C4-2B (cell line): Measurements from ENCODE around the gene CFAP20.

Experiments
- H3K27ac ChIP-seq: fragments of 450-650 bp; 2 replicates; pipeline ENCODE4 v1.5.1; 2017
- CTCF ChIP-seq: fragments of 450-650 bp; conservative IDR thresholded peaks from 2 replicates; pipeline ENCODE4 v1.5.1; 2017; ENCODE audit warnings: mild to moderate bottlenecking
- ZFX ChIP-seq: fragments of 450-650 bp; IDR thresholded peaks from 2 replicates; pipeline ENCODE4 v1.6.1; 2017

The CFAP20 gene

GRCh38 chr16:58137581-58137980 lies 8.4 kb upstream of the CFAP20 start:
- TF ChIP-seq CTCF = no peak
- TF ChIP-seq ZFX = no peak
- H3K27ac ChIP-seq = no peak overlapping the region

- TF ChIP-seq ZFX (no peak), CTCF (no peak)
Observed at GRCh38 chr16:58128711-58129096, 477 bp downstream of the CFAP20 start.

GRCh38 chr16:58128181-58128631 lies 975 bp downstream of the CFAP20 start:
- TF ChIP-seq CTCF = no peak
- TF ChIP-seq ZFX = no peak
- peak overlapping the region; percentile 86 for H3K27ac ChIP-seq

More at GRCh38 chr16:58128711-58129096, 477 bp downstream of the CFAP20 start:
- peak overlapping the region; percentile 86 for H3K27ac ChIP-seq

- TF ChIP-seq ZFX (no peak), CTCF (no peak)
- H3K27ac ChIP-seq = no peak overlapping the region
Observed at GRCh38 chr16:58127634-58128033, 1.5 kb downstream of the CFAP20 start.

GRCh38 chr16:58127033-58127556 lies 2.1 kb downstream of the CFAP20 start:
- no peak overlapping the region for H3K27ac ChIP-seq
- TF ChIP-seq ZFX = no peak
- TF ChIP-seq CTCF = peak; percentile 62

GRCh38 chr16:58126451-58126961 lies 2.7 kb downstream of the CFAP20 start:
- H3K27ac ChIP-seq = no peak overlapping the region
- TF ChIP-seq ZFX (no peak), CTCF (no peak)

GRCh38 chr16:58125781-58126335 lies 3.3 kb downstream of the CFAP20 start:
- TF ChIP-seq CTCF = no peak
- no peak for TF ChIP-seq ZFX
- H3K27ac ChIP-seq = no peak overlapping the region
